ENCODE measurements around the gene RBFOX1.
"Not testable (repeated sequence)": the region's sequence is repeated elsewhere in the genome, so short reads cannot be mapped to it uniquely, and the experiment has no call there.

The RBFOX1 gene

DNA sequence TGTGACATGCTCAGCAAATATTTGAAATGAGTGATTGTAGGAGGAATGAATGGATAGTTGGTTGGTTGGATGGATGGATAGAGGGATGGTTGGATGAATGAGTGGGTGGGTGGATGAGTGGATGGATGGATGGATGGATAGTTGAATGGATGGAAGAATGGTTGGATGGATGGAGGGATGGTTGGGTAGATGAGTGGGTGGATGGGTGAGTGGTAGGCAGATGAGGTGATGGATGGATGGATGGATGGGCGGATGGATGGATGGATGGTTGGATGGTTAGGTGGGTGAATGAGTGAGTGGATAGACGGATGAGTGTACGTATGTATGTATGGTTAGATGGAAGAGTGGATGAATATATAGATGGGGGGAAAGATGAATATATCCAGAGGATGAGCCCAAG, 137.7 kb downstream of the RBFOX1 start:
- DNase-seq (ENCODE audit: low read depth, low spot score), result no peak

DNA sequence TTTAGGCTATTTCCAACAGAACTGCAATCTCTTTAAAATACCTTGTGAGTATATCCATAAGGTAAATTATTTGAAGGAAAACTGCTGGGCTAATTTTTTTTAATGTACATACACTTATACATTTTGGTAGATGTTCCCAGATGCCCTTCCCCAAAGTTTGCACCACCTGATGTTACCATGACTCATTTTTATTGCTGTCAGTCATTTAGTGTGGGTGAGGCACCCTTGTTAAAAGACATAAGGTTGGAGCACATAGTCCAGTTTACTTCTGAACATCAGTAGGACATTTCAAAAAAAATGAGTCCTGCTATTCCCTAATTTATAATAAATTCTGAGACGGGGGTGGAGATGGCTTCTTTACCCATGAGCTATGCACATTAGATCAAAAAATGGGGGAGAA, 138.6 kb downstream of the RBFOX1 start:
- no peak for DNase-seq (ENCODE audit: low read depth, low spot score)

DNA sequence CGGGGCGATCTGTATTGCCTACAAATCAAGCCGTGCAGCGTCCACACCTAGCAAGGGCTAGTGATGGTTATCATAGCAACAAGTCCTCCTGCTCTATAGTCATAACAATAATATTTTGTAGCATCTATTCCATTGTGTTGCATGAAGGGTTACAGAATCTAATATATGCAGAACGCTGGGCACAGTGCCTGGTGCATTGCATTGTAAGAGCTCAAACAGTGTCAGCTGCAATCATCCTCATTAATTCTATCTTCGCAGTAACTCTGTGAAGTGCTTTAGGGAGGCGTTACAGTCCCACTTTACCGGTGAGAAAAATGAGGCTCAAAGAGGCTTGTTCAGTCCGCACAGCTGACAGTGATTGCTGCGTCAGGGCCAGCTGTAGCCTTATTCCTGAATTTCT, 149.4 kb downstream of the RBFOX1 start:
- DNase-seq (ENCODE audit: low read depth, low spot score), result no peak

DNA sequence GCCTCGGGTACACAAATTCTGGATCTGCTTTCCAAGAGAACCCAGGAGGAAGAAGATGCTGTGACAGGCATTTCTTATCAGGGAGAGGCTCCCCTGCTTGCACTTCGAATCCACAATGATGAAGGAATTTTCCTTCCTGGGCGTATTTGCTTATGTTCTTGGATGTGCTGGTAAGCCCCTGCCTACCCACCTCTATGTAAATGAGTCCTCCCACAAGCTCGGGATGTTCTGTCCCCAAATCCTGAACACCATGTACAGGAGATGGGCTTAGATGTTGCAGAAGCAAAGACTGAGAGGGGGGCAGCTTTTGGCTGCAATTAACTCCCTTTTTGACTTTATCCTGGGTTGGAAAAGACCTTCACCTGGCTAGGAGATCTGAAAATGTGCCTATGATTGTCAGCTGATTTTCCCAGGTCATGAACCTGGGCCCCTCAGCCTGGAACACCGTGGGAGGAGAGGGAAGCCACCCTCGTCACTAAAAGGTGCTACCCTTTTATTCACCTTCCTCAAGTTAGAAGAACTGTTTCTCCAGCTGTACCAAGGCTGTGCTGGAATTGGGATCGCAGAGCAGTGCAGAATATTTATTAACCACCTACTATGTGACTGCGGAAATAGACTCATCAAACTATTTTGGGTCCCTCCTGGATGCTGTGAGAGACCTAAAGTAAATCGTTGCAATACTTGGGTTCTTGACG, 150.1 kb downstream of the RBFOX1 start:
- DNase-seq (ENCODE audit: low read depth, low spot score), result no peak

DNA sequence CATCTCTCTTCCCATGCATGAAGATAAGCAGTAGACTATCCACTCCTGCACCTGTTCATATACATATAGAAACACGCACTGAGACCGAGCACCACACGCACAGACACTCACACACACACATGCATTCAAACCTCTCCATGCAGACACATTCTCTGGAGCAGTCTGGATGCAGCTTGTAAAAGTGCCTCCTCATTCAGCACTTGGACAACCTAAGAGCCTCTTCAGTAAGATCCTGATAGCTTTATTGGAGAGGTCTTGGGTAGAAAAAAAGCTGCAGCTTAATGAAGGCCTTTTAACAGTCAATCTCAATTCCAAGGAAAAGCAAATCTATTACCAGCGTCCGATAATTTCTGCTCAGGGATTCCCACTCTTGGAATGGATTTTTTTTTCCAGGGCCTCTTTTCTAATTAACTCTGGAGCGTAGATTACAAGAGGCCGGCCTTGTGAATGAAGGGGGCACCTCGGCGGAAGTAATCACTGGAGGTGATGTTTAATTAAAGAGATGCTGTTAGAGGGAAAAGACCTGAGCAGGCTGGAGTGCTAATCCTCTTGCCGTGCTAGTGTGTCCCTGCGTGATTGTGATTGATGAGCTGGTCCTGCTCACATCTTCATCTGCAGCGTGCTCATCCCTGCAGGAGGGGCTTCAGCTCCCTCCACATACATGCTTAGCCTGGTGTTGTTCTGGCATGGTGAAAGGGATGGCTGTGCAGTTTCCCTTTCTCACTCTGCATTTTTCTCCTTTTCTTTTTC, 155.1 kb downstream of the RBFOX1 start:
- no peak for DNase-seq (ENCODE audit: low read depth, low spot score)

DNA sequence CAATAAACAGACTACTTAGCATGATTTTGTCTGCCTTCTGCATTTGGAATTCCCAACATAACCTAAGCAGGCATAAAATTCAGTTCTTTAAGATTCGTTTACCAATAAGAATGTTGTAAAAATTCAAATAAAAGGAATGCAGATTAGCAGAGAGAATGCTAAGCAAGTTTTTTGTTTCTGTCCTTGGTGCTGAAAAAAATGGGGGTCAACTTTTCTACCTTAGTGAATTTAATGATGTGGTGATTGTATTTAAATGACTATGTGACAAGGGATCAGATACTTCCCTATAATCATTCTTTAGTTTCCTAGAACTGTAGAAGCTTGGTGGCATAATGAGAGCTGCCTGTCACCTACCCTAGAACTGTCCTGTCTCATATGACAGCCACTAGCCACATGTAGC, 159.5 kb downstream of the RBFOX1 start:
- DNase-seq (ENCODE audit: low read depth, low spot score), result no peak

DNA sequence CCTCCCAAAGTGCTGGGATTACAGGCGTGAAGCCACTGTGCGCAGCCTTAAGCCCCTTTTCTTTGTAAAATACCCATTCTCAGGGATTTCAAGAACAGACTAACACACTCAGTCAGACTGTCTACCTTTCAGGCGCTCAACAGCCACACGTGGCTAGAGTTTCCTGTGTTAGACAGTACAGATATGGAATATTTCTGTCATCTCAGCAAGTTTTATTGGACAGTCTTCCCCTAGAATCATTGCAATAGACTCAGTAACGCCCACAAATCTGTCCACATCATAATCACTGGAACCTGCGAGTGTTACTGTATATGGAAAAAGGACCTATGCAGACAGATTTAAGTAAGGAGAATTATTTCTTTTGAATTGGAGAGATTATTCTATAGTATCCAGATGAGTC, 160.5 kb downstream of the RBFOX1 start:
- no peak for DNase-seq (ENCODE audit: low read depth, low spot score)

DNA sequence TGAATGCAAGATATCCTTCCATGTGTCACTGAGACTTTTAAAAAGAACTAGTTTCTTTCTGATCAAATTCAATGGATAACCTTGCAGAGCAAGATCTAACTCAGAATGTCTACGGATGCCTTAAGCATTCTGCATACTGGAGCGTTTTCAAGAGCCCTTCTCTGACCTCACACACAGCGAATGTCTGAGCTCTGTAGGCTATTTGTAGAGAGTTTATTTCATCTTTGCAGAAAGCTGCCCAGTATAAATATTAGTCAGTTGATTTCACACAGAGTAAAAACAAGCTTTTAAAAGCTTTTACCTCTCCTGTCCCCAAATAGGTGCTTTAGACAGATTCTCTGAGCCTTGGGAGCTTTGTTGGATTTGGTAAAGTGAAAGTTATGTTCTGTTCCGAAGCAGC, 165.0 kb downstream of the RBFOX1 start:
- DNase-seq (ENCODE audit: low read depth, low spot score), result no peak

DNA sequence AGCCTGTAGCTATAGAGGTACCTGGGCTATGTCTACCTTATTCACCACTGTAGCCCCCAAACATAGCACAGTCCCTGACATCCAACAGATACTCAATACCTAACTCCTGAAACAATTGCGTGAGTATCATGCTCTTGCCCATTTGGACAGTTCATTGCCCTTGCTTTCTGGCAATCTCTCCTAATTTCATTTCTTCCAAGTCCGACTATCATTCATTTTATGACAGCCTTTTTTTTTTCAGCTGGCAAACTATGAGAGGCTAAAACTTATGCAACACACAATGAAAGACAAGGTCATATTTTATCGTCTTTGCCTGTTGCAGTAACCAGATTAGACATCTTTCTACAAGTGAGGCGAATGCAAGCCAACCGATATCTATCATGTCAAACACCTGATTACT, 169.2 kb downstream of the RBFOX1 start:
- DNase-seq (ENCODE audit: low read depth, low spot score), result no peak

DNA sequence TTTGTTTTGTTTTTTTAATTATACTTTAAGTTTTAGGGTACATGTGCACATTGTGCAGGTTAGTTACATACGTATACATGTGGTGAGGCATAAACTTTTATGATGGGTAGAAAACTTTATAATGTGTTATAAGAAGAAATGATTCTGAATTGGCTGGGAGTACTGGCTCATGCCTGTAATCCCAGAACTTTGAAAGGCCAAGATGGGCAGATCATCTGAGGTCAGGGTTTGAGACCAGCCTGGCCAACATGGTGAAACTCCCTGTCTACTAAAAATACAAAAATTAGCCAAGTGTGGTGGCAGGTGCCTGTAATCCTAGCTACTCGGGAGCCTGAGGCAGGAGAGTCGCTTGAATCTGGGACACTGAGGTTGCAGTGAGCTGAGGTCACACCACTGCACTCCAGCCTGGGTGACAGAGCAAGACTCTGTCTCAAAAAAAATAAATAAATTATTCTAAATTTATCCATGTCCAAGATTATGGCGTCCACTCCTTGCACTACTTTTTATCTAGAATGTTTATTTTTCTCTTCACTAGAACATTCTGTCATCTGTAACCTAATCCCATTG, 170.0 kb downstream of the RBFOX1 start:
- DNase-seq (ENCODE audit: low read depth, low spot score), result not testable (repeated sequence)

DNA sequence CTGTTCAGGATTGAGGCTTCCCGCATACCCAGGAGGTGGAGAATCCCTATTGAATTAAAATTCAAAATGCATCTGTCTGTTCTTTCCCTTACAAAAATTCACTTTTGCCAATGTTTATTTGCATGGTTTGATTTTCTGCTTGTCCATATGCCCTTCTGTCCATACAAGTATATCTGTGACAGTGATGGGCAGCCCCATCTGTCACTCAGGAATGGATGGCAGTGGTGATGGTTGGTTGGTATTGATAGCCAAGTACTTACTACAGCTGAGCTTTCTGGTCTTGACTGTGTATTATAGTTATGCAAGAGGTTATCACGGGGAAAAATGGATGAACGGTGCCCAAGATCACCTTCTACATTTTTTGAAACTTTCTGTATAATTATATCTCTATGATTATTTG, 171.0 kb downstream of the RBFOX1 start:
- DNase-seq (ENCODE audit: low read depth, low spot score), result no peak

DNA sequence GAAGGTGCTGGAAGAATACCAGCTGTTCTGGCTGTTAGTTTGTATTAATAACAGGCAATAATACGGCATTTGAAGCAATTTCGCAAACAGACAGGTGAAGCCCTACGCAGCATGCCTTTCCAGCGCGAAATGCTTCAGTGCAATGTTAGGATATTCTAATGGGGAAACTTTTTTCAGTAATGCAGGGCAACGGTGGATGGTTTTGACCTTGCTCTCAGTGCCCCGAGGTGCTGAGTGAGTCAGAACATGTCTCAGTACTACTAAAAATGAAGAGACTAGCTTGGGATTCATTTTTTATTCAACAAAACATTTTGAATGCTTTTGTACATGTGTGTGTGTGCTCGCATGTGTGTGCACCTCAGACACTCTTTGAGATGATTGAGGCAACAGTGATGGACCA, 172.2 kb downstream of the RBFOX1 start:
- no peak for DNase-seq (ENCODE audit: low read depth, low spot score)

DNA sequence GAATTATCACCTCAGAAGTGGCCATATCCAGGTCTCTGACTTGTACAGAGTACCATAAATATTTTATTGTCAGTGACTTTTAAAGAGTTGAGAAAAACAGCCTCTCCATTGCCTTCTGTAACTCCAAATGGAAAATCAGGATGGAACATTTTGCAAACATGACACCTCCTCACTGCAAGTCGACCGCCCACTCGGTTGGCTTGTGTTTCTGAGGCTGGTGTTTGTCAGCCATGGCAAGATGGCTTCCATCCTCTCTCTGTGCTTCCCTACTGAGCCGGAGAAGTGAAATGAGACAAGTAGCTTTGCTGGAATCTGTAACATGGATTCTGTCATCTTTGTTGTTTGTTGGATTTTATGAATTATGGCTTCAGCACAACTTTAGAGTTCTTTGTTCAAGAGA, 172.8 kb downstream of the RBFOX1 start:
- no peak for DNase-seq (ENCODE audit: low read depth, low spot score)

DNA sequence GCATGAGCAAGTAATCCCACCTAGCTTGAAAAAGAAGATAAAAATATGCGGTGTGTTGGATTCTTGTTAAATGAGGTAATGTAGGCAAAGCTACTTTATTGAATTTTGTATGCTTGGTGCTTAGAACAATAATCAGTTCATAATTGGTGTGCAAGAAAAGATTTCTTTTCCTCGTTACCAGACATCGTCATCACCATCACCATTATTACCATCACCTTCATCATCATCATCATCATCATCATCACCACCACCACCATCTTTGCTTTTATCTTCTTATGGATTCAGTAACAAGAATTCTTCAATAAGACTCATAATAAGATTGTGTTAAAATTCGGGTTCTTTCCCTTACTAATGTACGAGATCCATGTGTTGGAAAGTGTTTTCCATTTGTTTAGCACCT, 173.7 kb downstream of the RBFOX1 start:
- DNase-seq (ENCODE audit: low read depth, low spot score), result no peak

DNA sequence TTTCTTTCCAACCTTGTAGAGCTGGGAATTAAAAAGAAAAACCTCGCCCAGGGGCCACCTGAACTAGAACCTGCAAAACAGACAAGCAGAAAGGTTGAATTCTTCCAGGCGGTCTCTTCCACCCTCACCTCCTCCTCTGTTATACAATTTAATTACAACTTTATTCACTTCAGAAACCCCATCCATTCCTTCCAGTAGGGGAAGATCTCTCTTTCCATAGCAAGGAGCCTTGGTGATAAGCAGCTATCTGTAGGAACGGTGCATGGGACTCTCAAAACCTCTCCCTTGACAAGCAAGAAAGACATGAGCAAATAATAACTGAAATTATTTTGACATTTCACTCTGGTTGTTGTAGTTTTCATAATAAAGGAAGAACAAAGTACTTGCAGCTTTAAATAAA, 176.0 kb downstream of the RBFOX1 start:
- no peak for DNase-seq (ENCODE audit: low read depth, low spot score)

DNA sequence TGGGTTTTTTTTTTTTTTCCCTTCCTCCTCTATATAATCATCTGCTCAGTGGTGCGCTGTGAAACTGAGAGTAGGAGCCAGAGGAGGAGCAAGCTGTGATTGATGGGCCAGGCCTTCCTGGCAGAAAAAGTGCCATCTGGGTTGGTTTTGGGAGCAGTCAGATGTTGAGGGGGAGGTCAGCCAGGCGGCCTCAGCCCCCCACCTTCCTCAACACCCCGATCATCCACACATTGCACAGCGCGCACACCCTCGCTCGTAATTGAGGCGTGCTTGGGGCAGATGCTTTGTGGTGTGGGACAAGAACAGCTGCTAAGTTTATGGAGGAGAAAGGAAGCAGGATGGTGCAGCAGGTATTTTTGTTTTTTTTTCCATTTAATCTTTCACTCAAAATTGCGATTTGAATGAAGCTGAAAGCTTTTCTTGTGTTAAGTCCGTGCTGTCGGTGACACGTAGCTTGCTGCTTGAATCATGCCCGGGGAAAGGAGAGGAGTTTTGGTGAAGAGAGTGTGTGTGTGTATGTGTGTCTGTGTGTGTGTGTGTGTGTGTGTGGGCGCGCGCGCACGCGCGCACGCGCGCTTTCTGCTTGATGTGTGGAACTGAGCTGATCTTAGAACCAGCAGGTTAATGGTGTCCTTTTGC, 177.4 kb downstream of the RBFOX1 start:
- DNase-seq (ENCODE audit: low read depth, low spot score), result no peak

DNA sequence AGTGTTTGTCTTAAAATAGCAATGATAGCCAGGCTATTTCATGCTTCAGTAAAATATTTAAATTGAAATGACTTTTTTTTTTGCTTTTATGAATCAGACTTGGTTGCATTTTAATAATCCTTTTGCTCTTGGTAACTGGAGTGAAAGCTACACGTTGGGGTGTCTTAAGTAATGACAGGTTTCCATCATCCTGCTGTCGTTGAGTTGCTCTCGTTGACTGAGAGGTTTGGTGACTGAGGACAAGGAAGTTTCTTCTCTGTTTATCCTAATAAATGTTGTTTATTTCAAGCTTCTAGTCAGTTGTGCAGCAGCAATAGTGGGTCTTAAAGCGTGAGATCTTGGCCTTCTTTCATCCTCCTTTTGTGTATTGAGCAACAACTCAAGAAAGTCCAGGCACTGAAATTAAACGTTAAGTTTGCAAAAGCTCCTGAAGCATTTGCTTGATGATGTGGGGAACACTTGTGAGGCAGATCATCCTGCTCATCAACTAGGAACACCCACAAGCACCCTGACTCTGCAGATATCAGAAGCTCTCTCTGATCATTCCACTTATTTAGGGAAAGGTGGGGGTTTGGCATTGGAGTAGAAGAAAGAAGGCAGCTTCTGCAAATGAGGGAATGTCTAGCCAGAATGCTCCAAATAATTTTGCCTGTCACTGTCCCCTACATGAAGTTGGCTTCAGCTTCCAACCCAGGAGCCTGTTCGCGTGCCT, 179.1 kb downstream of the RBFOX1 start:
- no peak for DNase-seq (ENCODE audit: low read depth, low spot score)

DNA sequence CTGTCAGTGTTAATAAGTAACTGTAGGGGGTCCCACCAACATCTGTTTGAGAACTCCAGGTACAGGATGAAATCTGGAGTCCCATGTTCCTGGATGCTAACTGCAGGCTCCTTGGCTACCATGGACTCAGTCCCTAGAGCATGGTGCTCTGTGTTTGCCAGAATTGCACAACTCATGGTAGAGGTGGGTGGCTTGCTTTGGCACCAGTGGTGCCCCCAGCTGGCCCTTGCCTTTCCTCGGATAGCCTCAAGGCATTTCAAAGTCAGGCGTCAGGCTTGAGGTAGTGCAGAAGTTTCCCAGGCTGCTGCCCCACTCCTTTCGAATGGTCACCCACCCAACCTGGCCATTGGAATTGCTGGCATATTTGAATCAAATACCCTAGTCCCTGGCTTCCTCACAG, 179.9 kb downstream of the RBFOX1 start:
- DNase-seq (ENCODE audit: low read depth, low spot score), result no peak

DNA sequence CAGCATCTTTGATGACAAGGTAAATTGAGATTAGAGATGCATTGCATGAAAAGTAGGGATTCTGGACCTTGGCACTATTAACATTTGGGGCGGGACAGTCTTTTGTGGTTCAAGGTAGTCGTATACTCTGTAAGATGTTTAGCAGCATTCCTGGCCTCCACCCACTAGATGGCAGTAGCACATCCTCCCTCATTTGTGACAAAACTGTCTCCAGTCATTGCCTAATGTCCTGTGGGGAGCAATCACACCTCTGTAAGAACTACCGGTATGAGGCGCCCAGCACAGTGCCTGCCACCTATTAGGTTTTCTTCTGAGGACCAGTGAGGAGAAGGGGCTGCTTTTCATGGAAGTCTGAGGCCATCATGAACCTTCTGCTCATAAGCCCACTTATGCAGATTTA, 180.8 kb downstream of the RBFOX1 start:
- DNase-seq (ENCODE audit: low read depth, low spot score), result no peak

DNA sequence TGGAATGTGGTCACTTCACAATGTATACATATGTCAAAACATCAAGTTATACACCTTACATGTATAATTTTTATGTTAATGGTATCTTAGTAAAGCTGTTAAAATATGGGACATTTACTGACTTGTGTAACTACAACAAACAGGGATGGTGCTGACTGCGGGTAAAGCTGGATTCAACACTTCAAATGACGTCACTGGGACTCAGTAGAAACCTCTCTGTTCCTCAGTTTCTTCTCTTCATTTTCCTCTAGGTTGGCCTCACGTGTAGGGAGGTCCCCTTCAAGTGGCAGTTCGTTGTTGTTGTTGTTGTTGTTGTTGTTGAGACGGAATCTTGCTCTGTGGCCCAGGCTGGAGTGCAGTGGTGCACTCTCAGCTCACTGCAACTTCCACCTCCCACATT, 182.9 kb downstream of the RBFOX1 start:
- DNase-seq (ENCODE audit: low read depth, low spot score), result no peak

DNA sequence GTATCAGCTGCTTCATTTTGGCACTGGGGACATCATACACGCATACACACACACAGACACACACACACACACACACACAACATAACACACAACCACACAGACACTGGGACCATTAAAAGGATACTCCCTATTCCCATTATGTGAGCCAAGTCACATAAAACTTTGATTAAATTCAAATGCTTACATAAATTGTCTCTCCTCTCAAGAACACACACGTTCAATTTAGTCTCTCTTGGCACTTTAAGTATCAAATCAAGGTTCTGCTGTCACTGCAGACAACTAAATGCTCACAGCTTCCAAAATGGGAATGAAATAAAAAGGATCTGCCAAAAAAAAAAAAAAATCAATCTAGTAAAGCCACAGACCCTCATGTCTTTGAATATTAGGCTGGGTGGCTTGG, 184.9 kb downstream of the RBFOX1 start:
- no peak for DNase-seq (ENCODE audit: low read depth, low spot score)

DNA sequence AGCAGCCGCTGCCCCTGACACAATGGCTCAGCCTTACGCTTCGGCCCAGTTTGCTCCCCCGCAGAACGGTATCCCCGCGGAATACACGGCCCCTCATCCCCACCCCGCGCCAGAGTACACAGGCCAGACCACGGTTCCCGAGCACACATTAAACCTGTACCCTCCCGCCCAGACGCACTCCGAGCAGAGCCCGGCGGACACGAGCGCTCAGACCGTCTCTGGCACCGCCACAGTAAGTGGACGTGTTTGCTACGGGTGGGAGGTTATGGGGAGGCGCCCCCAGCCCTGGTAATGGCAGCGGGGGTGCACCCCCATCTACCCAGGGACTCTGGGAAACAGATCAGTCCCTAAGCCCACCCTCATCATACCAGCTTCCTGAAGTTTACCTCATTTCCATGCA, 185.5 kb downstream of the RBFOX1 start:
- DNase-seq (ENCODE audit: low read depth, low spot score), result no peak

Measured in brain pericyte (primary cell).